ENCODE data around the gene ANP32B. TPM values are rescaled to one million over a fixed set of nuclear protein-coding genes. Genes with fewer than 3 reads are reported as not detected.
"Not testable (repeated sequence)": the region's sequence is repeated elsewhere in the genome, so short reads cannot be mapped to it uniquely, and the experiment has no call there.

ANP32B gene
- total RNA-seq, 1 donor, result 17.0 TPM

DNA sequence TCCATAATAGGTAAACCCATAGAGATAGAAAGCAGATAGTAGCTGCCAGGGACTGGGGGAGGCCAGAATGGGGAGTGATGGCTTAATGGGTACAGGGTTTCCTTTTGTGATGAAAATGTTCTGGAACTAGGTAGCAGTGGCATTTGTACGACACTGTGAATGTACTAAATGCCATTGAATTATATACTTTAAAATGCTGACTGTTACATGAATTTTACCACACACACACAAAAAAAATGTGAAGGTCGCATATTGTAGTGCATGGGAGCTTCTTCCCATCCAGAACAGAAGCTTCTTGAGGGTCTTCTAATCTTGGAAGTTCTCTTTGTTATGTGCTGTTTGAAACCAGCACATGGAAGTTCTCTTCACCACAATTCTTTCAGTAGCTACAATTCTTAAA lies 19.9 kb upstream of the ANP32B start:
- no peak overlapping the region for H3K4me3 ChIP-seq (ENCODE audit: low read depth, low read length)
- DNase-seq (ENCODE audit: low read depth), result no peak
- TF ChIP-seq CTCF (IDR thresholded peaks at IDR 0.05; ENCODE audit: insufficient read depth, low read length), result no peak

GRCh38 chr9:97964901-97965300 lies 18.2 kb upstream of the ANP32B start:
- TF ChIP-seq CTCF (IDR thresholded peaks at IDR 0.05; ENCODE audit: insufficient read depth, low read length), result no peak
- no peak for DNase-seq (ENCODE audit: low read depth)
- H3K4me3 ChIP-seq (ENCODE audit: low read depth, low read length), result no peak overlapping the region

DNA sequence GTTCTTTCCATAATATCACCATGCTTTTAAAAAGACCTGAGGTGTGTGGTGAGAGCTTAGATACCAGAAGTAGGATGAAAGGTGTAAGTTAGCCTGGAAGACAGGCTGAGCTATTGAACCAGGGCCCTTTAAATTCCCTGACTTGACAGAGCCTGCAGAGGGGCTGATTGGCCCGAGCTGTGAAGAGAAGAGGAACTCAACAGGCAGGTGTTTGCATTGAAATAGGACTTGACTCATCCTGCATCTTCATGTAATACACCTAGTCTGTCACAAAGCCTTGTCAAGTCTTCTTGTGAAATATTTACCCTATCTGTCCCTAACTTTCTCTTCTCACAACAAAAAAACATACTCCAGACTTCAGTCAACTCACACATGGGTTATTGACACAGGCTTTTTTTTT lies 16.6 kb upstream of the ANP32B start:
- H3K4me3 ChIP-seq (ENCODE audit: low read depth, low read length), result no peak overlapping the region
- DNase-seq (ENCODE audit: low read depth), result no peak
- TF ChIP-seq CTCF (IDR thresholded peaks at IDR 0.05; ENCODE audit: insufficient read depth, low read length), result no peak

- no peak overlapping the region for H3K4me3 ChIP-seq (ENCODE audit: low read depth, low read length)
- no peak for DNase-seq (ENCODE audit: low read depth)
- TF ChIP-seq CTCF (IDR thresholded peaks at IDR 0.05; ENCODE audit: insufficient read depth, low read length), result no peak
These were observed 14.1 kb upstream of the ANP32B start for GRCh38 chr9:97969014-97969413.

- H3K4me3 ChIP-seq (ENCODE audit: low read depth, low read length), result no peak overlapping the region
- no peak for DNase-seq (ENCODE audit: low read depth)
- TF ChIP-seq CTCF (IDR thresholded peaks at IDR 0.05; ENCODE audit: insufficient read depth, low read length), result no peak
These were observed 13.0 kb upstream of the ANP32B start for GRCh38 chr9:97970165-97970564.

GRCh38 chr9:97972753-97973152 lies 10.4 kb upstream of the ANP32B start:
- no peak overlapping the region for H3K4me3 ChIP-seq (ENCODE audit: low read depth, low read length)
- TF ChIP-seq CTCF (IDR thresholded peaks at IDR 0.05; ENCODE audit: insufficient read depth, low read length), result no peak
- no peak for DNase-seq (ENCODE audit: low read depth)

GRCh38 chr9:97975376-97975775 lies 7.8 kb upstream of the ANP32B start:
- no peak for TF ChIP-seq CTCF (IDR thresholded peaks at IDR 0.05; ENCODE audit: insufficient read depth, low read length)
- no peak for DNase-seq (ENCODE audit: low read depth)
- H3K4me3 ChIP-seq (ENCODE audit: low read depth, low read length), result no peak overlapping the region

DNA sequence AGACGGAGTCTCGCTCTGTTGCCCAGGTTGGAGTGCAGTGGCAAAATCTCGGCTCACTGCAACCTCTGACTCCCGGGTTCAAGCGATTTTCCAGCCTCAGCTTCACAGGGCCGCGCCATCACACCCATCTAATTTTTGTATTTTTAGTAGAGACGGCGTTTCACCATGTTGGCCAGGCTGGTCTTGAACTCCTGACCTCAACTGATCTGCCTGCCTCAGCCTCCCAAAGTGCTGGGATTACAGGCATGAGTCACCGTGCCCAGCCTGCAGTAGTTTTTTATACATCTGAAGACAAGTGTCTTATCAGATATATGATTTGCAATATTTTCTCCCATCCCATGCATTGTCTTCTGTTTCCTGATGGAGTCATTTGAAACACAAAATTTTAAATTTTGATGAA lies 6.5 kb upstream of the ANP32B start:
- H3K4me3 ChIP-seq (ENCODE audit: low read depth, low read length); DNase-seq (ENCODE audit: low read depth): not testable (repeated sequence)

Data from fibroblast of the aortic adventitia (primary cell).